K562 (cell line): Measurements from ENCODE around the gene KCNN3. TPM values are rescaled to one million over a fixed set of nuclear protein-coding genes. Genes with fewer than 3 reads are reported as not detected.

Experiments
- ATAC-seq: fragments of 200-7000 bp; cut with Tn5 transposase; 3 replicates; pipeline ENCODE4 v1.9.1; 2020; ENCODE audit warnings: moderate library complexity
- BruUV-seq: library from RNA; stranded (reverse); fragments of 400-500 nt; replicated peaks from 2 replicates; lab custom pipeline; 2021; lab: Mats Ljungman, UMichigan
- CTCF ChIA-PET: fragments of 300-600 bp; formaldehyde crosslinking; extraction: SDS; loops from one replicate; lab custom pipeline; 2021; ENCODE audit warnings: low intra/inter-chr PET ratio; lab: Yijun Ruan, JAX
- POLR2A ChIA-PET: fragments of 300-600, 350-650 bp; sonication (Branson Sonifier 250); formaldehyde crosslinking; extraction: SDS; loops from one replicate; lab custom pipeline; 2021; ENCODE audit warnings: antibody characterized with exemption, inconsistent platforms; lab: Yijun Ruan, JAX
- DNase-seq, 4 experiments: peaks; one replicate each; pipeline versions ENCODE4 v3.0.0 to v3.0.0-alpha.2; 2011 to 2018; ENCODE audit warnings: low spot score in 3 of 4, mixed read lengths in 3 of 4; ENCODE audit errors: extremely low read depth in 1 of 4
- FAIRE-seq: peaks from 2 replicates; lab custom pipeline; 2011; peaks lifted over from hg19 to GRCh38; lab: Jason Lieb, UNC
- H2AFZ ChIP-seq: 2 replicates; pipeline ENCODE4 v1.6.0; 2011; ENCODE audit warnings: low read depth, low read length, control low read depth, inconsistent platforms
- H3K27ac ChIP-seq: fragments of 200-600 bp; 3 replicates; pipeline ENCODE4 v1.8.0; 2011; ENCODE audit warnings: low read depth, mild to moderate bottlenecking, control low read depth, inconsistent platforms, low read length, moderate library complexity, mixed read lengths; ENCODE audit errors: extremely low read depth
- H3K27me3 ChIP-seq, 2 experiments: fragments of 300-600 bp in 1 of 2; 2 replicates in 1 of 2; 3 replicates in 1 of 2; pipeline versions ENCODE4 v1.6.0 to v1.8.0; 2011; ENCODE audit warnings: inconsistent platforms in 2 of 2, low read length in 2 of 2, mild to moderate bottlenecking in 1 of 2, mixed read lengths in 1 of 2, moderate library complexity in 1 of 2; ENCODE audit not compliant: control insufficient read depth in 2 of 2, insufficient read depth in 2 of 2
- H3K36me3 ChIP-seq: fragments of 300-600 bp; 3 replicates; pipeline ENCODE4 v1.8.0; 2011; ENCODE audit warnings: mild to moderate bottlenecking, low read length, inconsistent platforms; ENCODE audit not compliant: control insufficient read depth, insufficient read depth
- H3K4me1 ChIP-seq, 2 experiments: fragments of 200-600 bp in 1 of 2; replicated peaks in 1 of 2; 2 replicates in 1 of 2; 3 replicates in 1 of 2; pipeline versions ENCODE4 v1.5.1 to v1.8.0; 2011; ENCODE audit warnings: inconsistent platforms in 2 of 2, low read length in 2 of 2, mild to moderate bottlenecking in 1 of 2, mixed read lengths in 1 of 2, moderate library complexity in 1 of 2; ENCODE audit not compliant: control insufficient read depth in 2 of 2, insufficient read depth in 2 of 2
- H3K4me2 ChIP-seq: 2 replicates; pipeline ENCODE4 v1.6.1; 2011; ENCODE audit warnings: low read length, control low read depth, inconsistent platforms, mixed read lengths; ENCODE audit not compliant: insufficient read depth
- H3K4me3 ChIP-seq: fragments of 200-600 bp; sonication (generic), shearing (Covaris generic); 2 replicates; pipeline ENCODE4 v1.5.1; 2016; ENCODE audit warnings: control low read depth, inconsistent platforms
- H3K79me2 ChIP-seq: fragments of 200-600 bp; 3 replicates; pipeline ENCODE4 v1.8.0; 2011; ENCODE audit warnings: low read length, inconsistent platforms; ENCODE audit not compliant: control insufficient read depth, insufficient read depth
- H3K9ac ChIP-seq, 2 experiments: 2 replicates each; pipeline versions ENCODE4 v1.6.0 to v1.6.1; 2011; ENCODE audit warnings: low read depth in 2 of 2, low read length in 2 of 2, control low read depth in 1 of 2, inconsistent platforms in 1 of 2, mild to moderate bottlenecking in 1 of 2, mixed read lengths in 1 of 2; ENCODE audit not compliant: insufficient read depth in 1 of 2
- H3K9me1 ChIP-seq: one replicate; pipeline ENCODE4 v1.6.0; 2011; ENCODE audit warnings: inconsistent platforms, mild to moderate bottlenecking, low read length, moderate library complexity; ENCODE audit not compliant: control insufficient read depth, insufficient read depth
- H3K9me3 ChIP-seq: replicated peaks from 2 replicates; pipeline ENCODE4 v1.5.1; 2011; ENCODE audit warnings: low read depth, low read length, inconsistent platforms; ENCODE audit not compliant: control insufficient read depth, insufficient read depth
- H4K20me1 ChIP-seq: replicated peaks from 2 replicates; pipeline ENCODE4 v1.6.1; 2011; ENCODE audit warnings: low read length, inconsistent platforms, mixed read lengths; ENCODE audit not compliant: control insufficient read depth, insufficient read depth
- ARID1B ChIP-seq: fragments of 450-650 bp; IDR thresholded peaks from 2 replicates; pipeline ENCODE4 v1.6.1; 2016; ENCODE audit warnings: antibody characterized with exemption, mild to moderate bottlenecking, inconsistent platforms
- CXXC5 ChIP-seq: fragments of 250-450 bp; sonication (Bioruptor Pico); IDR thresholded peaks from 2 replicates; pipeline ENCODE4 v1.8.0; 2022; ENCODE audit warnings: inconsistent platforms, mild to moderate bottlenecking, moderate library complexity
- DPF2 ChIP-seq: fragments of 450-650 bp; IDR thresholded peaks from 2 replicates; pipeline ENCODE4 v1.6.1; 2016
- EP300 ChIP-seq: IDR thresholded peaks from 2 replicates; pipeline ENCODE4 v1.6.1; 2012; ENCODE audit warnings: low read length, improper control_type of control experiment
- ESRRA ChIP-seq: fragments of 450-650 bp; IDR thresholded peaks from 2 replicates; pipeline ENCODE4 v1.6.1; 2014; ENCODE audit warnings: low read depth, mild to moderate bottlenecking, moderate library complexity, borderline replicate concordance
- KAT8 ChIP-seq: fragments of 450-650 bp; IDR thresholded peaks from 2 replicates; pipeline ENCODE4 v1.6.1; 2016; ENCODE audit warnings: low read depth, mild to moderate bottlenecking
- KHSRP ChIP-seq: fragments of 450-650 bp; IDR thresholded peaks from 2 replicates; pipeline ENCODE4 v1.6.1; 2017
- LEF1 ChIP-seq: fragments of 450-650 bp; IDR thresholded peaks from 2 replicates; pipeline ENCODE4 v1.6.1; 2016; ENCODE audit warnings: mild to moderate bottlenecking
- MEIS2 ChIP-seq: fragments of 450-650 bp; IDR thresholded peaks from 2 replicates; pipeline ENCODE4 v1.6.1; 2014; ENCODE audit warnings: mild to moderate bottlenecking; ENCODE audit not compliant: partially characterized antibody
- NCOR1 ChIP-seq: fragments of 450-650 bp; IDR thresholded peaks from 2 replicates; pipeline ENCODE4 v1.6.1; 2016; ENCODE audit warnings: mild to moderate bottlenecking, moderate library complexity
- RBFOX2 ChIP-seq: fragments of 200-400 bp; formaldehyde crosslinking; IDR thresholded peaks from 2 replicates; pipeline ENCODE4 v1.6.1; 2017; ENCODE audit warnings: low read depth, mild to moderate bottlenecking, low read length, moderate library complexity
- SMARCA4 ChIP-seq: fragments of 450-650 bp; IDR thresholded peaks from 2 replicates; pipeline ENCODE4 v1.6.1; 2016
- SMARCC2 ChIP-seq: fragments of 450-650 bp; IDR thresholded peaks from 2 replicates; pipeline ENCODE4 v1.6.1; 2017; ENCODE audit warnings: antibody characterized with exemption, moderate library complexity, mild to moderate bottlenecking, low read depth
- STAG1 ChIP-seq: sonication (generic); formaldehyde crosslinking; IDR thresholded peaks from 2 replicates; pipeline ENCODE4 v1.5.0; 2020; ENCODE audit warnings: missing genetic modification reagents, borderline replicate concordance
- ZNF140 ChIP-seq: fragments of 250-450 bp; sonication (Bioruptor Pico); IDR thresholded peaks from 2 replicates; pipeline ENCODE4 v1.8.0; 2021; ENCODE audit warnings: moderate library complexity, mild to moderate bottlenecking, inconsistent platforms
- whole genome bisulfite sequencing: fragments of 100-300 bp; shearing (Covaris generic); methylation state at CpG from one replicate; pipeline ENCODE4 v1.1.6; 2016; ENCODE audit warnings: low coverage, mixed read lengths; ENCODE audit not compliant: insufficient coverage; ENCODE audit errors: missing lambda C conversion rate; 5-methylcytosine and 5-hydroxymethylcytosine counted together
- in situ Hi-C: fragments of 300-500 bp; cut with MboI; formaldehyde crosslinking; loops from 4 replicates; pipeline ENCODE4 v1.15.0; 2018; ENCODE audit warnings: inconsistent platforms, mixed read lengths
- intact Hi-C: fragments of 100-400 bp; cut with micrococcal nuclease; formaldehyde crosslinking; loops from 2 replicates; pipeline ENCODE4 v1.14.2; 2022
- polyA plus RNA-seq, 8 experiments: library from polyadenylated mRNA; depleted of rRNA in 4 of 8; stranded (reverse) in 5 of 8; unstranded in 3 of 8; fragments of >200 nt; fragmentation: Nextera tagmentation in 2 of 8; fragmentation: Illumina TruSeq in 1 of 8; extraction: Ambion mirVana in 2 of 8; extraction: Trizol in 1 of 8; gene quantifications; 2 replicates each; pipeline versions ENCODE4 v1.2.1 to v1.2.3, GENCODE V29; 2011 to 2014; ENCODE audit warnings: inconsistent platforms in 1 of 8, missing spikeins in 1 of 8
- total RNA-seq, 7 experiments: library from RNA; depleted of rRNA in 6 of 7; stranded (reverse); fragments of >200 nt in 6 of 7; fragmentation: Illumina TruSeq in 2 of 7; extraction: Trizol in 2 of 7; gene quantifications; 2 replicates each; pipeline versions ENCODE4 v1.2.1 to v1.2.3, GENCODE V29; 2011 to 2021; ENCODE audit warnings: low replicate concordance in 1 of 7
- TF ChIP-seq, protein P1 (sequence below): fragments of 450-650 bp; conservative IDR thresholded peaks from 2 replicates; pipeline ENCODE4 v1.6.1; 2016; ENCODE audit warnings: missing genetic modification characterization, low read depth, mild to moderate bottlenecking, control low read depth, missing compliant biosample characterization
- TF ChIP-seq, protein P2 (sequence below): IDR thresholded peaks from 2 replicates; pipeline ENCODE4 v1.6.1; 2011; ENCODE audit not compliant: insufficient read length; ENCODE audit errors: extremely low read depth
- TF ChIP-seq, protein P3 (sequence below): fragments of 250-450 bp; sonication (Bioruptor Pico); IDR thresholded peaks from 2 replicates; pipeline ENCODE4 v1.5.0; 2021
- TF ChIP-seq, protein P4 (sequence below): fragments of 450-650 bp; IDR thresholded peaks from 2 replicates; pipeline ENCODE4 v1.7.0; 2016; ENCODE audit warnings: borderline replicate concordance
- TF ChIP-seq, protein P5 (sequence below): fragments of 450-650 bp; formaldehyde crosslinking; IDR thresholded peaks from 2 replicates; pipeline ENCODE4 v1.4.0; 2020; ENCODE audit warnings: mild to moderate bottlenecking, moderate library complexity

Gene KCNN3
- total and polyA plus RNA-seq, 9 of the 15 experiments (the other 6 are each of a cell fraction or from before 2014, with no cell fraction given): 0.02 to 0.03 TPM; not detected in 7

DNA sequence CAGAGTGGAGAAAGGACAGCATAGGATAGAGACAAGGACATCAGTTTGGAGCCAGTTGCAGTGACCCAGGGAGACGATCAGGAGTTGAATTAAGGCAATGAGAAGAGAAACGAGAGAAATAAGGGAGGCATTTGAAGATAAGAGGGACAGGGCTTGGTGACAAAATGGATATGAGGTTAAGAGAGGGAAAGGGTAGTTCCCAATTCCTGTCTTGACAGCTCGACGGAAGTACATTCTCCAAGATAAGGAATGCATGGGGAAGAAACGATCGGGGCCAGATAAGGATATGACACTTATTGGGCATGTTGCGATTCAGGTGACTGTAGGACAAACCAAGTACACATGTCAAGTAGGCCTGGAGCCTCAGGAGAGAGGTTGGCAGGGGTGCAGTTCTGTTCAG lies 18.7 kb upstream of the KCNN3 start:
- ATAC-seq: no peak
- CTCF ChIA-PET: no interaction called here
- H2AFZ ChIP-seq: 0 out of 2 replicates have a peak overlapping the region, but pooled peaks have one; percentile 30
- TF ChIP-seq, protein P1, sequence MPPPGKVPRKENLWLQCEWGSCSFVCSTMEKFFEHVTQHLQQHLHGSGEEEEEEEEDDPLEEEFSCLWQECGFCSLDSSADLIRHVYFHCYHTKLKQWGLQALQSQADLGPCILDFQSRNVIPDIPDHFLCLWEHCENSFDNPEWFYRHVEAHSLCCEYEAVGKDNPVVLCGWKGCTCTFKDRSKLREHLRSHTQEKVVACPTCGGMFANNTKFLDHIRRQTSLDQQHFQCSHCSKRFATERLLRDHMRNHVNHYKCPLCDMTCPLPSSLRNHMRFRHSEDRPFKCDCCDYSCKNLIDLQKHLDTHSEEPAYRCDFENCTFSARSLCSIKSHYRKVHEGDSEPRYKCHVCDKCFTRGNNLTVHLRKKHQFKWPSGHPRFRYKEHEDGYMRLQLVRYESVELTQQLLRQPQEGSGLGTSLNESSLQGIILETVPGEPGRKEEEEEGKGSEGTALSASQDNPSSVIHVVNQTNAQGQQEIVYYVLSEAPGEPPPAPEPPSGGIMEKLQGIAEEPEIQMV: 0 out of 2 replicates have a peak, but pooled peaks have one; percentile 49
- TF ChIP-seq LEF1 (no peak), CXXC5 (CRISPR knock-in tag) (no peak), ZNF140 (CRISPR knock-in tag) (no peak), DPF2 (peak; percentile 56), SMARCC2 (peak; percentile 33; the same call in 1 of the 2 replicates), SMARCA4 (peak; percentile 55; the same call in 1 of the 2 replicates), KAT8 (no peak), RBFOX2 (no peak), ESRRA (peak; percentile 64; the same call in 1 of the 2 replicates), ARID1B (peak; percentile 77), STAG1 (CRISPR knock-in tag) (no peak), KHSRP (no peak), MEIS2 (peak; percentile 36), NCOR1 (peak; percentile 26; the same call in 1 of the 2 replicates), EP300 (peak; percentile 51)
- TF ChIP-seq, protein P2, sequence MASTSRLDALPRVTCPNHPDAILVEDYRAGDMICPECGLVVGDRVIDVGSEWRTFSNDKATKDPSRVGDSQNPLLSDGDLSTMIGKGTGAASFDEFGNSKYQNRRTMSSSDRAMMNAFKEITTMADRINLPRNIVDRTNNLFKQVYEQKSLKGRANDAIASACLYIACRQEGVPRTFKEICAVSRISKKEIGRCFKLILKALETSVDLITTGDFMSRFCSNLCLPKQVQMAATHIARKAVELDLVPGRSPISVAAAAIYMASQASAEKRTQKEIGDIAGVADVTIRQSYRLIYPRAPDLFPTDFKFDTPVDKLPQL: no peak
- TF ChIP-seq, protein P3, sequence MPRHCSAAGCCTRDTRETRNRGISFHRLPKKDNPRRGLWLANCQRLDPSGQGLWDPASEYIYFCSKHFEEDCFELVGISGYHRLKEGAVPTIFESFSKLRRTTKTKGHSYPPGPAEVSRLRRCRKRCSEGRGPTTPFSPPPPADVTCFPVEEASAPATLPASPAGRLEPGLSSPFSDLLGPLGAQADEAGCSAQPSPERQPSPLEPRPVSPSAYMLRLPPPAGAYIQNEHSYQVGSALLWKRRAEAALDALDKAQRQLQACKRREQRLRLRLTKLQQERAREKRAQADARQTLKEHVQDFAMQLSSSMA (CRISPR knock-in tag): no peak
- TF ChIP-seq, protein P4, sequence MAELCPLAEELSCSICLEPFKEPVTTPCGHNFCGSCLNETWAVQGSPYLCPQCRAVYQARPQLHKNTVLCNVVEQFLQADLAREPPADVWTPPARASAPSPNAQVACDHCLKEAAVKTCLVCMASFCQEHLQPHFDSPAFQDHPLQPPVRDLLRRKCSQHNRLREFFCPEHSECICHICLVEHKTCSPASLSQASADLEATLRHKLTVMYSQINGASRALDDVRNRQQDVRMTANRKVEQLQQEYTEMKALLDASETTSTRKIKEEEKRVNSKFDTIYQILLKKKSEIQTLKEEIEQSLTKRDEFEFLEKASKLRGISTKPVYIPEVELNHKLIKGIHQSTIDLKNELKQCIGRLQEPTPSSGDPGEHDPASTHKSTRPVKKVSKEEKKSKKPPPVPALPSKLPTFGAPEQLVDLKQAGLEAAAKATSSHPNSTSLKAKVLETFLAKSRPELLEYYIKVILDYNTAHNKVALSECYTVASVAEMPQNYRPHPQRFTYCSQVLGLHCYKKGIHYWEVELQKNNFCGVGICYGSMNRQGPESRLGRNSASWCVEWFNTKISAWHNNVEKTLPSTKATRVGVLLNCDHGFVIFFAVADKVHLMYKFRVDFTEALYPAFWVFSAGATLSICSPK: no peak
- TF ChIP-seq, protein P5, sequence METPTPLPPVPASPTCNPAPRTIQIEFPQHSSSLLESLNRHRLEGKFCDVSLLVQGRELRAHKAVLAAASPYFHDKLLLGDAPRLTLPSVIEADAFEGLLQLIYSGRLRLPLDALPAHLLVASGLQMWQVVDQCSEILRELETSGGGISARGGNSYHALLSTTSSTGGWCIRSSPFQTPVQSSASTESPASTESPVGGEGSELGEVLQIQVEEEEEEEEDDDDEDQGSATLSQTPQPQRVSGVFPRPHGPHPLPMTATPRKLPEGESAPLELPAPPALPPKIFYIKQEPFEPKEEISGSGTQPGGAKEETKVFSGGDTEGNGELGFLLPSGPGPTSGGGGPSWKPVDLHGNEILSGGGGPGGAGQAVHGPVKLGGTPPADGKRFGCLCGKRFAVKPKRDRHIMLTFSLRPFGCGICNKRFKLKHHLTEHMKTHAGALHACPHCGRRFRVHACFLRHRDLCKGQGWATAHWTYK (CRISPR knock-in tag): no peak

More for the DNA sequence above, 18.7 kb upstream of the KCNN3 start:
- Histone ChIP-seq H4K20me1 (no peaks in the 10 kb centered on the region), H3K4me3 (no peak overlapping the region), H3K4me1 (peaks cover 26 to 49% of the 10 kb centered on the region in 2 experiments), H3K27ac (no peak overlapping the region), H3K9ac (no peak overlapping the region), H3K36me3 (no peaks in the 10 kb centered on the region), H3K9me1 (peaks cover 2% of the 10 kb centered on the region), H3K79me2 (no peaks in the 10 kb centered on the region), H3K27me3 (no peaks in the 10 kb centered on the region), H3K9me3 (no peaks in the 10 kb centered on the region), H3K4me2 (no peak overlapping the region)
- intact Hi-C loops (no loop called here), in situ Hi-C loops (no loop called here)
- POLR2A ChIA-PET: no interaction called here
- no peak for DNase-seq
- 4% methylated on average over 7 of the region's 7 CpGs for WGBS
- no peak for FAIRE-seq
- BruUV-seq: no TSS peak
